ENCODE results near the gene SZT2.

DNA sequence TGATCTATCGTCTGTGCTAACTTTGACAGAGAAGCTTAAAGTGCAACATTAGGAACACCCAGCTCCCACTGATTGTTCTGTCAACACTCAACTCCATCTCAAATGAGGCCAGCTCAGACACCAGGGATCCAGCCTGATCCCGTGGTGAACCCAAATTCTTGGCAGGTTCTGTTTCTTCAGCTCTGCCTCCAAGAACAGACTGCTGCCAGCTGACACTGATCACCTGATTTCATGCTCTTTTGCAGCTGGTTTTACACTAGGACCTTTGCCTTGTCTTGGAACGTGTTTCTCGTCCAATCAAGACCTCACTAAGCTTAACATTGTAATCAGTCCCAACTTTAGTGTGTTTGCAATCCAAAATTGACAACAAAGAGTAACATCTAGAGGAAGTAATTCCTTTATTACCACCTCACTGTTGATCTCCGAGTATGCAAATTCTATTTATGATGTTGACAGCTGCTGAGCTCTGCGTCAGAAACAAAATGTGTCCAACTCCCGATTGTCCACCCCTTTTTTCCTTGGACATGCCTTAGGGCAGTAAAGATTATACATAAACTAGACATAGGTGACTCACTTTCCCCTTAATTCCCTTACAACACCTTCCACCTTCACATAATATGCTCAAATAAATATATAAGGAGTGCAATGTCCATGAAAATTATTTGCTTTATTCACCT, 65.7 kb downstream of the SZT2 start:
- TF ChIP-seq MYC (IDR thresholded peaks at IDR 0.05; ENCODE audit: low read depth, low read length) (no peak), CTCF (IDR thresholded peaks at IDR 0.05; ENCODE audit: low read depth, low read length) (no peak)

Measured in NB4 (cell line).